Measurements from ENCODE around the gene TCF12.

TCF12 gene

DNA sequence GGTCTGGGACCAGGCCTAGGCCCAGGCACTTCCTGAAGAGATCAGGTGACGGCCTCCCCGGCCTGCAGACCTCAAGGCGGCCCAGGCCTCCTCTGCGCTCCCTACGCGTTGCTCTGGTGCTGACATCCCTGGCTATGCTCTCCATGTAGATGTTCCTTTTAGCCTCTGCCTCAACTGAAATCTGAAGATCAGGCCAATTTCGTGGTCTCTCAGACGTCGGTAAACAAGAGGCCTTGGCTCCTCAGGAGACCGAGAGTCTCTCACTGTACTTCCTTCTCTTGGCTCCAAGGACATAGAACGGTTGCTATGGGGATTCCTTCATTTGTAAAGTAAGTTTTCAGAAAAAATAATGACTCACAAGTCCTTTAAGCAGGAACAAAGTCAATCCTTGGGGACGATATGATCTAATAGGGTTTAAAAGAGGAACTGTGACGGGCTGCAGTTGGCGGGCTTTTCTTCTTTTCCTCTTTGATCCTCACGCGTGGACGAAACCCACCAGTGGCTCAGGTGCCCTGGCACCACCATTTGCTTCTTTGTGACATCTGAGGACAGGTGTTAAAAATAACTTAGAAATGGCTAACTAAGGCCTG is 402.3 kb downstream of the TCF12 start:
- DNase-seq (ENCODE audit: low read depth in 2 of 2): no peak

DNA sequence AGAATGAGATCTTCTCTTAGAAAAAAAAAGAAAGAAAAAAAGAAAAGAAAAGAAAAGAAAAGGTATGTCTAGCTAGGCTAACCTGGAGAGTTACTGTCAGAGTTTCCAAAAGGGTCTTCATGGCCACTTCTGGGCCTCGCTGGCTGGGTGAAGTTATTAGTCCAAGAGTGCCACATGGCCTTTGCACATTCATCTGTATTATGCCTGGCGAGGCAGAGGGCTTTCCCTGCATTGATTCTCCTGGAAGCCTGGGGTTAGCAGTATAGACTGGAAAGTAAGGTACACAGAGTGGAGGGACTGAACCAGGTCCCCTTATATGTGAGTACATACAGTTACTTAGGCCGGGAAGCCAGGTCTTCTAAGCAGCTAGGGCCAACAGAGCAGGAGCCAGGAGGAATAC is 403.0 kb downstream of the TCF12 start:
- DNase-seq (ENCODE audit: low read depth in 2 of 2): no peak

DNA sequence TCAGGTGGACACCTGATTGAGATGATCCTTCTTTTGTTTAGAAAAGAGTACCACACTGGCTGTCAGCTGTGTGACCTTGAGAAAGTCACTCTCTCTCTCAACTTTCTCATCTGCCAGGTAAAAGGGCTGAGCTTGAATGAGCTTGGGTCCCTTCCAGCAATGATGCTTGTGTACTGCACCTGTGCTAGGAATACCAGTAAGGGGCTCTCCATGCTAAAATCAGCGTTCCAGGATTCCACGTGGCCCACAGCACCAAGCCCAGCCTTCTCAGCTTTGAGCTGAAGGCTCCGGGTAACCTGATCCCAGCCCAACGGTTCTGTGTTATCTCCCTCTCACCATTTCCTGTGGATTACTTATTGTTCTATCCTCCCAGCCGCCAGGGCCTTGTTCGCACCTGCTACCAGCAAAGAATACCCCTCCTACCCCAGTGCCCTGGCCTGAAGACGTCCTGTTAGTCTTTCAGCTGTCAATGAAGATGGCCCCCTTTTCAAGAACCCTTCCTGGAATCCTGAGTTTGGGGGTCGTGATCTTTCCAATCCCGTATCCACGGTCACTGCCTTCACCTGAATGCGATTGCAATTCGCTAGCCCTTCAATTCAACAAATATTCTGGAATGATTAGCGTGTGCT is 403.6 kb downstream of the TCF12 start:
- no peak for DNase-seq (ENCODE audit: low read depth in 2 of 2)

DNA sequence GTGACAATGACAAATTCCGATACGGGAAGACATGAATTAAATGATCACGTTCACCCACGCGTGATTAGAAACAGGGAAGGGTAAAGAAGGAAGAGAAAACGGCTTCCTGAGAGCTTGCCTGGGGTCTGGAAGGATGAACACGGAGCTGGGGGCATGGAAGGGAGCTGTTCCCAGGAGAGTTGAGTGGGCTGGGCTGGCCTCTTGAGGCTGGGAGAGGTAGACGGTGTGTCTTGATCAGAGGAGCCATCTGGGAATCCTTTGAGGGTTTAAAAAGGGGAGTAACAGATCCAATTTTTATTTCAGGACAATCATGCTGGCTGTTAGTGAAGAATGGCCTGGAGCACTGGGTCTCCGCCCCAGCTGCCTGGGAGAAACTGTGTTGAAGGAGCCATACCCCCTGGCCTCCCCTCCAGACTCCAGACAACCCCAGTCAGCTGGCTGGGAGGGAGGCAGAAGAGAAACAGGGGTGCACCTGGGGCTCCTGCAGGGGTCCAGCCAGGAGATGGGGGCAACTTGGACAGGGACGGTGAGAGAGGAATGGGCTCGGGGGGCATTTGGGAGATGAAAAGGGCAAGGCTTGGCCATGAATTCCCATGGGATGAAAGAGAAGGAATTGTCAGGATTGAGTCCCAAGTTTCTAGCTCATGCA is 404.3 kb downstream of the TCF12 start:
- no peak for DNase-seq (ENCODE audit: low read depth in 2 of 2)

DNA sequence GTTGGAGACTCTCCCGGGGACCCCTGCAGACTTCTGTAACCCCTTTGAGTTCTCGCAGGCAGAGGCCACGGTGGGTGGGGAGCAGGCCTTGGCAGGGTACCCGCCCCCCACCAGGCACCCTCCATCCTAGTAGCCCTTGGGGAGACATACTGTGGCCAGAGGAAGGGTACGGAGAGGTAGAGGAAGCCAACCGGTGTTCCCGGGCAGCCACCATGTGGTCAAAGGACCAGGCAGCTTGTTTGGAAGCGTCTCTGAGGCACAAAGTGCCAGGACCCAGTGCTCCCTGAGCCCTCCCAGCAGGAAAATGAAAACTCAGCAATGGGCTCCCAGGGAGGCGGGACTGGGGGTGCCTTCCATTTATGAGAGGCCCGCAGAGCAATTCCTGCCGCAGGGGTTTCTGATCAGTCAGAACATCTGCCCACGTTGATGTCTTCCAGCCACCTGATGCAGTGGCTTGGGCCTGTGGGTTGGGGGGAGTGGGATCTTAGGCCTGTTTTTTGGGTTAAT is 404.9 kb downstream of the TCF12 start:
- DNase-seq (ENCODE audit: low read depth in 2 of 2): no peak

DNA sequence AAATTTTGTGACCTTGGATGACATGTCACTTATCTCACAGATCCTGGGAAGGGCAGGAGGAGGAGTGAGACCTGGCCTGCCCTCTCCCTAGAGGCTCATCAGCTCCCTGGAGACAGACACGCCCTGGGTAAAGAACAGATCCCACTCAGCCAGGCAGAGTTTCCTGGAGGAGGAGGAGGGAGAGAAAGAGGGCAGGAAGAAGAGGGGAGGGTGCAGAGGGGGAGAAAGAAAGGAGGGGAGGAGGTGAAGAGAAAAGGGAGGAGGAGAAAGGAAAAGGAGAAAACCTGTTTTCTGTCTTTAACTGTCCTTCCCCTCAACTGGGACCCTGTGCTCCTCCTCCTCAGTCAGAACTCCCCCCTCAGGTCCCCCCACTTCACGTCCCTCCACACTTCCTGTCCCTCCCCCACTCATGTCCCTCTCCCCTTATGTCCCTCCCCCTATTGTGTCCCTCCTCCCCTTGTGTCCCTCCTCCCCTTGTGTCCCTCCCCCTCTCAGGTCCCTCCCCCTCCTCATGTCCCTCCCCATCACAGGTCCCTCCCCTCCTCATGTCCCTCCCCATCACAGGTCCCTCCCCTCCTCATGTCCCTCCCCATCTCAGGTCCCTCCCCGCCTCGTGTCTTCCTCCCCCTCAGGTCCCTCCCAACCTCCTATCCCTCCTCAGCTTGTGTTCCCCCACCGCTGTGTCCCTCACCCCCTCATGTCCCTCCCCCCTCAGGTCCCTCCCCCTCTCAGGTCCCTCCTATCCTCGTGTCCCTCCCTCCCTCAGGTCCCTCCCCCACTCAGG is 405.6 kb downstream of the TCF12 start:
- DNase-seq (ENCODE audit: low read depth in 2 of 2): no peak

DNA sequence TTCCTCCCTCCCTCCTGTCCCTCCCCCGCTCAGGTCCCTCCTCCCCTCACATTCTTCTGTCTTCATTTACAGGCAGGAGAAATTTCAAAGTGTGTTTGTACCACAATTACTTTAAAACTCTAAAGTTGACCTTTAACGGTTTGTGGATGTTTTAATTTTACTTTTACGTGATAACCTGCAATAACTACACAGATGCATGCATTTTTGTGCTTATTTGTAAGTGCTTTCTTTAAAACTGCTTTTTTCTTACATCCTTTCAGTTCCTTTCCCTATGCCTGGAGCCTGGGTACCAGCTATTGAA is 406.1 kb downstream of the TCF12 start:
- no peak for DNase-seq (ENCODE audit: low read depth in 2 of 2)

DNA sequence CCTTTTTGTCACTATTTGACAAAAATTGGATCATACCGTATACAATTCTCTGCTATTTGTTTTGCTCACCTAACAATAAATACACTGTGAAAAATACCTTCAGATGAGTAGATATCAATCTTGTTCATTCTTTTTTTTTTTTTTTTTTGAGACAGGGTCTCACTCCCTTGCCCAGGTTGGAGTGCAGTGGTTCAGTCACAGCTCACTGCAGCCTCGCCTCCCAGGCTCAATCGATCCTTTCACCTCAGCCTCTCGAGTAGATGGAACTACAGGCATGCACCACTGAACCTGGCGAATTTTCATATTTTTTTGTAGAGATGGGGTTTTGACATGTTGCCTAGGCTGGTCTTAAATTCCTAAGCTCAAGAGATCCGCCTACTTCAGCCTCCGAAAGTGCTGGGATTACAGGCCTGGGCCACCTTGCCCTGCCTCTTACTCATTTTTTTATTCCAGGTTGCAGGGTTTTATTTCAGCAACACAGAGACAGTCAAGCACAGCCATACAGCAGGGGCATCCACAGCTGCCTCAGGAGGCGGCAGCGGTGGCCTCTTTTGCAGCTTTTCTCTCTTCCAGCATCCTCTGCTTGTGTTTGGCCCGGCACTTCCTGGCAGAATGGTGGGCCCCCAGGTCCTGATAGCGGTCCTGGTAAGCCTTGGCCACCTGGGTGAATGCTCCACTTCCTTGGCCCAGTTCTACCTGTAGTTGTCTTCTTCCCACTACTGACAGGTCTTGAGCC is 406.7 kb downstream of the TCF12 start:
- no peak for DNase-seq (ENCODE audit: low read depth in 2 of 2)

DNA sequence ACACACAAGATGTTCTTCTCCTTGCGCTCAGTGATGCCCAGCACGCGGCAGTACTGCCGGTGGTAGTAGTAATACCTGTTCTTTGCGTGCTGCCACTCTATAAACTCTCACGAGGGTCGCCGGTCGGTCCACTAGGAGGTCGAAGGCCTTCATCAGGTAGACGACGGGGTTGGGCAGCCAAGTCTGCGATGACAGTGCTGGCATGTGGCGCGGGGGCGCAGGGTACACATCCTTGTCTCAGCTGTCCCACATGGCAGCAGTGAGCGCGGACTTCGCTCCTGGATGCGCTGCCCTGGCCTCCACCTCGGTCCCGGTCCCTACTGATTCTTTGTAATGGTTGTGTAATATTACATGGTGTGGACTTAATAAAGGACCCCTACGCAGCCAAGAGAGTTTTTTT is 407.8 kb downstream of the TCF12 start:
- no peak for DNase-seq (ENCODE audit: low read depth in 2 of 2)

DNA sequence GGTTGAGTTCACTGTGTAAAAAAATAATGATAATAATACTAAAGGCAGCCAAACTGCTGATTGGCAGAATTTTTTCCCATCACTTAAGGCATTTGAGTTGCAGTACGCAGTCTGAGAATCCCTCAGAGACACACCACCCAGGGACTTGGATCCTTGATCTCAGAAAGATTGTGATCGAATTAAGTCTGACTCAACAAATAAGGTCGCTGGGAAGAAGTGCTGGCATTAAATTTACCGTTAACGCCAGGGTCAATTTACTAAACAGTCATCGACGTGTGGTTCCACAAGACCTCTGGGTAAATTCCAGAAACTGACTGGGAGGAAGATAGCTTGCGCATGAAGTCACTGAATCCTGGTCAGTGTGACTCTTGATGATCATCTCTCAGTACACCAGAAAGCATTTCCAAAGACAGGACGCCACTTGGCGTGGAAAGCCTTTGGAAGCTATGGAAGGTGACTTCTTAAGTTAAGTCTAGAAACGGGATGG is 409.6 kb downstream of the TCF12 start:
- DNase-seq (ENCODE audit: low read depth in 2 of 2): no peak

DNA sequence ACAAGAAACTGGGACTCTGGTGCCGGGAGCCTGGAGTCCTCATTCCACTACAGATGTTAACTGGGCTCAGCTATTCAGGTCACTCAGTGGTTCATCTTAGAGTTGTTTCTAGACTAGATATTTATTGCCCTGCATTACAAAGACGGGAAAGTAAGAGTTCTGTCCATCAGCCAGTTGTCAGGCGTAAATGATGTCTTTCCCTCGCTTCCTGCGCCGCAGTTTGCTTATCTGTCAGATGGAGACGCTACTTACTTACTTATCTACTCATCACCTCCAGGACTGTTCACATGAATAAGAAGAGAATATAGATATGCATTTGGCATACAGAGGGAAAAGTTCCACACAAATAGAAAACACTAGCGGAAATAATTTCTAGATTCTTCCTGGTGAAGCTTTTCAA is 410.0 kb downstream of the TCF12 start:
- no peak for DNase-seq (ENCODE audit: low read depth in 2 of 2)

DNA sequence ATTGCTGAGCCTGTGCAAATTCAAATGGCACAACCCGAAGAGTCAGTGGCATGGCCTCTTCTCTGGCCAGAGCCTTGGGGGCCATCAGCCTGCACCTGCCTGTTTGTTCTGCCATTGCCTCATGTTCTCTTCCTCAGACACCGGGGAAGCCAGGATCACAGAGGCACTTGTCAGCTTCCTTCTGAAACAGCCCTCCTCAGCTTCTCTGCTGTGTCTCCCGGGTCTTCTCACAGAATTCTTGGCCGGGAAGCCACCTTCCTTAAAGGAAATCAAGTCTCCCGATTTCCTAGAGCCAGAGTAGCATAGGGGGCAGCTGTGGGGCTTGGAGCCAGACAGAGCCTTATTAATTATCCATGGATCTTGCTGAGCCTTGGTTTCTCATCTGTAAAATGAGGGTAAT is 410.5 kb downstream of the TCF12 start:
- DNase-seq (ENCODE audit: low read depth in 2 of 2): no peak

DNA sequence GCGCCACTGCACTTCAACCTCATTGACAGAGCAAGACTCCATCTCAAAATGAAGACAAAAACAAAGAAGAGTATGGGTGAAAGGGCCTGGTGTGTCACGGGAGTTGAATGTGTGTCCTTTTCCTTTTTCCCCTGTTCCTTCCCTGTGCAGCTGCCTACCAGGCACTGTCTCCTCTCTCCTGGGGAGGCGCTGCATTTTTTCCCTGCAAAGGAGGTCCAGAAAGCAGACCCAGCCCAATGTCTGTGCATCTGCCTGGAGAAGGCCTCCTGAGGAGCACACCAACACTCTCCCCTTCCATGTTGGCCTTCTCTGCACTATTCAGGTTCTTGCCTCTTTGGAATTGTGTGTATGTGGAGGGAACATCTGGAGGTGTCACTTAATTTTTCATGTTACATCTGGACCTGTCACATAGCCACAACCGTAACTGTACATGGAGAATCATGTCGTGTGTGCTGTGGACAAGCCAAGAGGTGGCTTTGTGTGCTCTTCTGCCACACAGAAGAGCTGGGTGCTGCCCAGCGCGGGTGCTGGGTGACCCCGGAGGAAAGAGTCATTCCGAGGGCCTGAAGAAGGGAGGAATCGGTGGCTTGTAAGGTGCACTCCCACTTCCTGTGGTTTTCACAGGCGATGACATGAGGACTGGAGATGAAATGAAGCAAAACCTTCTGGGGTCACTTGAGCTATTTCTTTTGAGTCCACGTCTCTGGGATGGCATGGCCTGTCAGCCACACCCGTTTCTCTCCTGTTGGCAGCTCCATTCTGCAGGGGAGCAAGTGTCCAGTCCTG is 411.3 kb downstream of the TCF12 start:
- no peak for DNase-seq (ENCODE audit: low read depth in 2 of 2)

DNA sequence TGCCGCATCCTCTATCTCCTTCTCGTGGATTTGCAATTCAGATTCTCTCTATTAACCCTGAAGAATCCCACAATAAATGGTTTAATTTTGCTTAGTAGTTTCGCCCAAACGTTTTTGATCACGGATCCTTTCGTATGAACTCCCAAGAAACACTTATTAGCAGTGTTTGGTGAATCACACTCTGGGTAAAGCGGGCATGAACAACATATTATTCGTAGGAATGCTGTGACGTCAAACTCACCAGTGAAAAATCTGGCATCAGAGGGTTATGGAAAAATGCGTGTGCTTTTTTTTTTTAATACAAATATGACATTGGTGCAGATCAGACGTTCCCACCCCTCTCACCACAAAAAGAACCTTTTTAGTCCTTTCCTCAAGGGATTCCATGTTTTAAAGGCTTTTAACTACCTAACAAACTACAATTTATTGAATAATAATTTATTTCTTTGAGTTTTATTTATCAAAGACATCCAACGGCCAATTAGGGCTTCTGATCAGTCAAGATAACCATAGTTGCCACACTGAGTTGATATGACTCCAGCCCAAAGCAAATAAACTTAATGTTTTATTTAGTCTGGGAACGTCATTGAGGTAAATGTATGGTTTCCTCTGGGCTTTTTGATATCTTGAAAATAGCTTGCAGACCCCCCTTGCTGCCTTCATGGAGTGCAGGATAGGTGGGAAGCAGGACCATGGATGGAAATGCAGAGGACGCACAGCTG is 412.3 kb downstream of the TCF12 start:
- no peak for DNase-seq (ENCODE audit: low read depth in 2 of 2)

DNA sequence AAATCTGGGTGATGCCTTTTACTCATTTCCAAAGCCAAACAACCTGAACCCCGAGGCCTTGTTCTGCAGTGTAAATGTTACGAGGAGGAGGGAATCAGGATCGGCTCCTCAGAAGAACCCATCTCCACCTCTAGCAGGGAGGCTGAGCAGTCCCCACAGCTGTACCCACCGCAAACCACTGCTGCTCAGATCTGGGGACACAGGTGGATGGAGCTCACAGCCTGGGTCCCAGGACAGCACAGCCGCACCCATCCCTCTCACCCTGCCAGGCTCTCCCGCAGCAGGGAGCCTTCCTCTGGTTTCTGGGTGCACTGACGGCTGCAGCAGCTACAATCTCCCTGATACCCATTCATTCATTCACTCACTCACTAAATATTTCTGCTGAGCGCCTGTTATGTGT is 413.9 kb downstream of the TCF12 start:
- DNase-seq (ENCODE audit: low read depth in 2 of 2): no peak

DNA sequence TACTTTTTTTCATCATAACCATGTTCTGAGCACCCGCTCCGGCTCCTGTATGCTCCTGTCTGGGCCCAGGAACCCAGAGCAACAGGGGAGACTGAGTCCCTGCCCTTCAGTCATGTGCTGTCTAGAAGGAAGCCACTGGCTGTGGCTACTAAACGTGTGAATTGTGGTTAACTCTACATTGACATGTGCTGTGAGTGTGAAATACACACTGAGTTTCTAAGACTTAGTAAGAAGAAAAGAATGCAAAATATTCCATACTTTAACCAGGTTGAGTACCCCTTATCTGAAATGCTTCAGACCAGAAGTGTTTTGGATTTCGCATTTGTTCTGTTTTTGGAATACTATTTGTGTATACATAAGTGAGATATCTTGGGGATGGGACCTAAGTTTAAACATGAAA is 415.0 kb downstream of the TCF12 start:
- DNase-seq (ENCODE audit: low read depth in 2 of 2): no peak

DNA sequence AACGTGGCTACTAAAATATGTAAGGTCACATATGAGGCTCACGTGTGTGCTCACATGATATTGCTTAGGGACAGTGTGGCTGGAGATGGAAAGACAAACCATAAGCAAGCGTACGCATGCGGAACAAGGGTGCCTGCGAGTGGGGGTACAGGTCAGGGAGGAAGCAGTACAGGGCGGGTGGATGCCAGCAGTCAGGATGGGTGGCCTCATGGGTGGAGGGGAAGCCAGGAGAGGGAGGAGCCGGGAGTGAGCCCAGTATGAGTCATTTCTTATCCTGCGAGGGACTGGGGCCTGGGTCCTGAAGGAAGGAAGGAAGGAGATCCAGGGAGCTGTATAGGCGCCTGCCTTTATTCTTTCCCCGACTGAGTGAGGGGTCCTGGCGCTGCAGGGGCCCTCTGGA is 415.8 kb downstream of the TCF12 start:
- no peak for DNase-seq (ENCODE audit: low read depth in 2 of 2)

DNA sequence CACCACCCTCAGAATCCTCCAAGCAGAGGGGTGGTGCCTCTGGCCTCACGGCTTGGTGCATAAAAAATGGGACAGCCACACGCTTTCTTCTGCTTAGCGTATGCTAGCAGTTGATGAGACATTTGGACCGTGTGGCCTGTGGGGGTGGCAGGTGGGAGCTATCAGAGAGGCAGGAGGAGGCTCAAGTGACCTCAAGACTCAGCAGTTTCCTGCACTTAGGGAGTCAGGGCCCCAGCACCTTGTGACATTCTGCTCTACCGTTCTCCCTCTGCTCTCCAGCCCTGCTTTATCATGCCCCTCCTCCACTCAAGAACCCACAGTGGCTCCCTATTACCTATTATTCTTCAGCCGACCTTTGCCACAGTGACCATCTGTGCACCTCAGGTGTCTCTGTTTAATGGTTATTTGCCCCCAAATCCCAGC is 416.9 kb downstream of the TCF12 start:
- no peak for DNase-seq (ENCODE audit: low read depth in 2 of 2)

DNA sequence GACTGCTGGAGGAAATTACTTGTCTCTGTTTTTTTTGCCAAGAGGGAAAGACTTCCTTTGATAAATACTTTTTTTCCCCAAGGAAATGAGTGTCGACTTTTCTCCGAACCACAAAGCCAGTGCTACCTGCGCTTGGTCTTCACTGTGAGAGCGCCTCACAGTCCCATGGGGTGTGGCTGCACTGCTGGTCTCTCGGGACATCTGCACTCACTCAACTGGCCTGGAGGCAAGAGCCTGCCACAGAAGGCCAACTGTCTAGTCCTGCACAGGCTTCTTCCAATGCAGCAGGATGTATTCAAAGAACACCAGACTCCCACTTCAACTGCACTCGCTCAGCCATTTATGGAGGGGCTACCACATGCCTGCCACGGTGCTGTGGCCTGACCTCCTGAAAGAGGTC is 417.3 kb downstream of the TCF12 start:
- no peak for DNase-seq (ENCODE audit: low read depth in 2 of 2)

DNA sequence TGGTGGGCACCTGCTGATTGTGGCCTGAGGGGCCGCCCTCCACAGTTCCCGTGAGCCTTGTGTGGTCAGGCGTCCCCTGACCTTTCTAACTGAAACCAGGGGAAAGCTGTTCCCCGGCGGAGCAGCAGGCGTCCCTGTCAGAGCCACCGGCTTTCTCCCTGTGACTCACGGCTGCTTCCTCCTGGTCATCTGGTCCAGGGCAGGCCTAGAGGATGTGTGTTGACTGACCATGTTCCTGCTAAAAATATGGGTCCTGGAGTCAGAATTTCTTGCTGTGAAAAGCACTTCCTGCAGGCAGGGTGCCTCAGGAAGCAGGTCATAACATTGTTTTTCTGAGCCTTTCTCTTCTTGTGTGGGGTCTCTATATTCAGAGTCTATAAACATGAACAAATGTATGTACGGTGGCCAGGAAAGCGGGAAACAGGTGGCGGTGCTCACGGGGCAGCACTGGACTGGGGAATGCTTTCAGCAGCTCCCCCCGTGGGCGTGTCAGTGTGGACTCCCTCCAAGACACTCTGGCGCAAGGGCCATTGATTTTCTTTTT is 419.5 kb downstream of the TCF12 start:
- no peak for DNase-seq (ENCODE audit: low read depth in 2 of 2)
